ENCODE data around the gene PRRG3.

DNA sequence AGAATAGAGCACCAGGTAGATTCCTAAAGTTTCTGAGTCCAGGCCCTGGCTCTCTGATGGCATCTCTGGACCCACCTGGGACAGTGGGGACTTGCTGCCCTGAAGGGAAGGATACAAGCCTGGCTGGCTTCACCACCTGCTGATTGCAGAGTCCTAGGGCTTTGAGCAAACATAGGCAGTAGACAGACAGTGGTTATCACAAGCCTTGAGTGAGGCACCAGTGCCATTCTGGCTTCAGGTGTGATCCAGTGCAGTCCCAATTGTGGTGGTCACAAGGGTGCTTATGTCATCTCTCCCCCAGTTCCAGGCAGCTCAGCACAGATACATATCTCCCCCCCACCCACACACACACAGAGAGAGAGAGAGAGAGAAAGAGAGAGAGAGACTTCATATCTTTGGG, 6.6 kb upstream of the PRRG3 start:
- no peak for TF ChIP-seq POLR2AphosphoS5 (IDR thresholded peaks at IDR 0.05)
- TF ChIP-seq, protein P1, sequence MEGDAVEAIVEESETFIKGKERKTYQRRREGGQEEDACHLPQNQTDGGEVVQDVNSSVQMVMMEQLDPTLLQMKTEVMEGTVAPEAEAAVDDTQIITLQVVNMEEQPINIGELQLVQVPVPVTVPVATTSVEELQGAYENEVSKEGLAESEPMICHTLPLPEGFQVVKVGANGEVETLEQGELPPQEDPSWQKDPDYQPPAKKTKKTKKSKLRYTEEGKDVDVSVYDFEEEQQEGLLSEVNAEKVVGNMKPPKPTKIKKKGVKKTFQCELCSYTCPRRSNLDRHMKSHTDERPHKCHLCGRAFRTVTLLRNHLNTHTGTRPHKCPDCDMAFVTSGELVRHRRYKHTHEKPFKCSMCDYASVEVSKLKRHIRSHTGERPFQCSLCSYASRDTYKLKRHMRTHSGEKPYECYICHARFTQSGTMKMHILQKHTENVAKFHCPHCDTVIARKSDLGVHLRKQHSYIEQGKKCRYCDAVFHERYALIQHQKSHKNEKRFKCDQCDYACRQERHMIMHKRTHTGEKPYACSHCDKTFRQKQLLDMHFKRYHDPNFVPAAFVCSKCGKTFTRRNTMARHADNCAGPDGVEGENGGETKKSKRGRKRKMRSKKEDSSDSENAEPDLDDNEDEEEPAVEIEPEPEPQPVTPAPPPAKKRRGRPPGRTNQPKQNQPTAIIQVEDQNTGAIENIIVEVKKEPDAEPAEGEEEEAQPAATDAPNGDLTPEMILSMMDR (IDR thresholded peaks at IDR 0.05), result no peak
